NCI-H2107 treated with DMSO at 0.1 percent for 48 hours (cell line): Measurements from ENCODE around the gene KHDRBS2.

ENCODE experiments used
- DNase-seq: peaks from one replicate; lab custom pipeline; 2025; ENCODE audit not compliant: unreplicated experiment; lab: John Stamatoyannopoulos, UW

Gene KHDRBS2

DNA sequence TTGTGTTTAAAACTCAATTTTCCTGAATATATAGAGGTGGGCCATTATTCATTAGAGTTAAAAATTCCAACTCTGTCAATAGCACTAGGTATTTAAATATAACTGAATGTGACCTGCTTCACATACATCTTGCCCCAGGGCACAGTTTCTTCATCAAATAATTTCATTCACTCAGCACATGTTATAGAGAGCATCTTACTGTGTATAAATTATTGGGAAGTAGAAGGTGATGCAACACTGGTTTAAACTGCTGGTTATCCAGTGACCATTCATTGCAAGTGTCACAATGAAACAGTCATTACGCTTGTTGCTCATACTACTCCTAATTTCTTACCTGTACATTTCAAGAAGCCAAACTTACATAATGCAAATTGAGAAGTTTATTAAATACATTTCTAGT, 93.4 kb downstream of the KHDRBS2 start:
- no peak for DNase-seq

DNA sequence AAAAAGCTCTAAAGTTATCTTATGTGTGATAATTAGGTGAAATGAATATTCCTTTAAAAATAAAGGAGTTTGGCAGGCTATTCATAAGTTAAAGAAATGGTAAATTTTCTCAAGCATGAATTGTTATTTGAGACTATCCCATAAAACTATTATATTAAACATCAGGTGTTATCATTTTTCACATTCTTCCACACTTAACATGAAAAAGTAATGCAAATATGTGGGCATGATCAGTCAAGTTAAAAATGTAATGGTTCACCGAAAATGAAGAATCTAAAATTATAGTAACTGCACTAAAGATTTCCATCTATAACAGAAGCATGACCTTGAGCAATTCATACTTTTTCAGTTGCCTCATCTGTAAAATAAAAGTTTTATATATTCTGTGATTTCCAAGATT, 110.8 kb downstream of the KHDRBS2 start:
- DNase-seq: no peak

DNA sequence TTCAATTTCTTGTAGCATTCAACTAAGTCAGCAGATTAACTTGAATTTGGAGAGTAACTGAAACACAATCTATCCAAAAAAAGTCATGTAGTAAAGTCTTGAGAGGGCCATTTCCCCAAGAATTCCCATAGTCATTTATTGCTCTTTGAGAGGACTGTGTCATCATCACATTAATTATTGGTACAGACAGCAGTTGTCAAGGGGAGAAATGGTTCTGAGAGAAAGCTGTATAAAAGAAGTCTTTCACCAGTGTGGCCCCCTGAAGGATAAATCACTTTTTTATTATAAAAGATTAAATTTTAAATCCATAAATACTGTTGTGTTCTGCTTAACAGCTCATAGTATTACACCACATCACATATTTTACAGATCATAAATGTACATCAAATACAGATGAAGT, 111.5 kb downstream of the KHDRBS2 start:
- no peak for DNase-seq

DNA sequence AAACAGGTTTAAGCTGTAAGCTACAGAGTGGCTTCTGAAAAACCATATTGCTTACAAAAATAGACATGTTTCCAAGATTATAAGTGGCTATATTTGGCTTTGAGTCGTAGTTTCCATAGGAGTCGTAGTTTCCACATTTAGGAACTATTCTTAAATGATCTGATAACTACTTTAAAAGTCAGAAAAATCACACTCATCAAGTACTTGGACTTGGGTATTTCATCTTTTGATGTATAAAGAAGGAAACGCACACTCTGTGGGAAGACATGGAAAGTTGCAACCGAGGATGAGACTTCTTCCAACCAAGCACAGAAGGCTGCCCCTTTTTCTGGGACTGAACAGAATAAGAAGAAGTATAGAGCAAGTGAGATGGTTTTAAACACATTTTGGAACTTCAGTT, 118.3 kb downstream of the KHDRBS2 start:
- no peak for DNase-seq

DNA sequence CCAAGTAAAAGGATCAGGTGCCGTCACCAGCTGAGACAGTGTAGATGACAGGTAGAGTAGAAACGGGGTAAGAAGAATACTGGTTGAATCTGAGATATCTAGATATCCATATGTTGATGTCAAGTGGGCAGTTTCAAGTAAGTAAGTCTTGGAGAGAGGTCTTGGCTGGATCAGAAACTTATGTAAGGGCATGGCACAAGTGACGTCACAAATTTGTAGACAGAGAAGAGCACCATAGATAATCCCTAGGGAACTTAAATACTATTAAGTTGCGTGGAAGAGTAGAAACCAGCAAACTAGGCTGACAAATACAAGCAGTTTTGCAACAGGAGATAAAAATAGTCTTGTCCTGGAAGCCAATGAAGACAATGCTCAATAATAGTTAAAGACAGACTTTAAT, 123.2 kb downstream of the KHDRBS2 start:
- DNase-seq: no peak

DNA sequence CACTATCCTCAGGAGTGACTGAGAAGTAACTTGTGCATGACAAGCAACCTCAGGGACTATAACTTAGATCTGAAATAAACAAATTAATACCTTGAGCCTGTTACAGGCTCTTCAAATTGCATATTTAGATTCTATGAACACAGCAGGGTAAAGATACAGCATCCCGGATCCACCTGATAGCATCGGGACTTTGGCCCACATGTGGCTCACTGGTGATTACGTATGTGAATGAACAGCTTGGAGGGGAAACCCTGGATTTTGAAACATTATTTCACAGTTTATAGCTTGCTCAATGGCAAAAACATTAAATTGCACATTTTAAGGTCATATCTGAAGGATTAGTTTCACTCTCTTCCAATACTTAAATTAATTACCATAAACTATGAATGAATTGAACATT, 133.2 kb downstream of the KHDRBS2 start:
- no peak for DNase-seq

DNA sequence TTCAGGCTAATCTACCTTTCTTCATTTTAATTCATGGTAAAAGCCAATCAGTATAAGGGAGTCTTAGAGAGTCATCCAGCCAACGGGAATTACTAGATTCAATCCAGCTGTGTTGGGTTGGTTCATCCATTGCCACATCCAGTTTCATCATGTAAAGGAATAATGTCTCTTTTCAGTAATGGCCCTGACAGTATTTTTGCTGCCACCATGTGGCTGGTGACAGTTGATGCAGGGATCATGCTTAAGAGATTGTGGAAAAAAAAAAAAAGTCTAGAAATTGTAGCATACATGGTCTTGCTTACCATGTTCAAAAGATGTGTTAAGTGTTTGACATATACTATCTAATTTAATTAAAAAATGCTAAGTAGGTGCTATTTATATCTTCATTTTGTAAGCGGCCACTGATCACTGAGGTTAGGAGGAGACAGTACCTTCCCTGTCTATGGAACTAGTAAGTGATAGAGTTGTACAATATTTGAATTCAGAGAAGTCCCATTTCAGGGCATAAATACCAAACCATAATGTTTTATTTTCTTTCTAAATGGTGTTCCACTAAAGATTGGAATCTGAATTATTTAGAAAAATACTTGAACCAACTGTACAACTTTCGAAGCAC, 135.9 kb downstream of the KHDRBS2 start:
- peak; percentile 21 for DNase-seq

DNA sequence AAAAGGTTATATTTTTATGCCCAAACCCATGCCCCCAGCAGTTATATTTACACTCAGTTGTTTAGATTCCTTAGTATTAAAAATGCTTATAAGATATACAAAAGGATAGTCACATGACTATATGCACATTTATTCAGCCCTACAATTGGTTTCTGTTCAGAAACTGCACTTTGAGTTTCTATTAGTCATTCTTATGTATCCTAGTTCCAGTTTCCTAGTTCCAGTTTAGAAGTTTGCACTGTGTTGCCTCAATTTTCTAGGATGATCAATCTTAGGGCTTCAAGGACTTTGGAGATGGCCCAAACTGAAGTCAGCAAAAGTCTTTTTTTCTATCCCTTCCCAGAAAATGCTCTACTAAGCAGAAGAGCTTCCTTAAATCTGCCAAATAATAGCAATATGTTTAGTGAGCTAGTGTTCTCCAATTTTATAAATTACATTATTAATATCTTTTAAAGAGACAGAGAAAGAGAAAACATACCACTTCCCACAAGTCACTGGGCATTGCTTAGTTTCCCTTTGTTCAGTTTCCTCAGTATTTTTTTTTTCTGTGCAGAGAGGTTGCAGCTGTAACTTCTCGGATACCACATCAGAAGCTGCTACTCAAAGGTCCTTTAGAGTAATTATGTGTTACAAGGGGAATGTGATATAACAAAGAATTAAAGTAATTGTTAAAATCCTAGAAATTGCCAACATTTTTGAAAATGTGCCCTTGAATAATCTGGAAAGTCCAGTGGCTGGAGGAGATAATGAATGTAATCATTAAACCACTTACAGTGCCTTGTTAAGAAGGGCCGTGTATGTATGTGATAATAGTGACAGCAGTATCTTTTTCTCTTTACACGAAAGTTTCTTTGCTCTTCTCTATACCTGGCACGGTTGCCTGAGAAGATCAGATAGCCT, 138.8 kb downstream of the KHDRBS2 start:
- no peak for DNase-seq

DNA sequence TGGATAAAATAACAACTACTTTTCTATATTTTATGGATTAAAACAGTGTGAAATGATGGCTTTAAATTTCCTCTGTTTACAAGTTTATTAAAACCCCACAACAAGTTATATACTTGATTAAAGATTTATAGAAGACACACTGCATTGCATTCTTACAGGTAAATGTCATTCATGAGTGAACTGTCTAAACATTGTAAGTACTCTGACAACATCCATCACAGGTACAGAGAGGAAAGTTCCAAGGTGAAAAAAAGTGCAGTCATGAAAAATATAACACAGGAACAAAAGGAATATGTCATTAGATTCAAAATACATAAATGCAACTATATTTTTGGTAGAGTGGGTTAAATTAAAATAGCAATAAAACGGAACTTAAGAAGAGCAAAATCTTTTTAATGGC, 156.9 kb downstream of the KHDRBS2 start:
- DNase-seq: no peak

DNA sequence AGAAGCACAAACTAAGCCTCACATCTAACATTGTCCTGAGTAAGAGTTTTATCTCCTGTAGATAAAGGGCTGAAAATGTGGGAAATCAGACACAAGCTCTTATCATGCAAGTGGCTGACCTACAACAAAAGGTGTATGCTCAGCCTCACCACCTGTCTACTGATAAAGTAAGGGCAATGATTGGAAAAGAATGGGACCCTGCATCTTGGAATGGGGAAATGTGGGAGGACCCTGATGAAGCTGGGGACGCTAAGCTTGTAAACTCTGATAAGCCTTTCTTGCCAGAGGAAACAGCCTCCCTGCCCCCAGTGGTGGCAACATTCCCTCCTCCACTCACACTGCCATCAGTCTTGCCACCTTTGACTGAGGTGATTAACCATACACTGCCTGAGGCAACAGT, 166.6 kb downstream of the KHDRBS2 start:
- DNase-seq: no peak

DNA sequence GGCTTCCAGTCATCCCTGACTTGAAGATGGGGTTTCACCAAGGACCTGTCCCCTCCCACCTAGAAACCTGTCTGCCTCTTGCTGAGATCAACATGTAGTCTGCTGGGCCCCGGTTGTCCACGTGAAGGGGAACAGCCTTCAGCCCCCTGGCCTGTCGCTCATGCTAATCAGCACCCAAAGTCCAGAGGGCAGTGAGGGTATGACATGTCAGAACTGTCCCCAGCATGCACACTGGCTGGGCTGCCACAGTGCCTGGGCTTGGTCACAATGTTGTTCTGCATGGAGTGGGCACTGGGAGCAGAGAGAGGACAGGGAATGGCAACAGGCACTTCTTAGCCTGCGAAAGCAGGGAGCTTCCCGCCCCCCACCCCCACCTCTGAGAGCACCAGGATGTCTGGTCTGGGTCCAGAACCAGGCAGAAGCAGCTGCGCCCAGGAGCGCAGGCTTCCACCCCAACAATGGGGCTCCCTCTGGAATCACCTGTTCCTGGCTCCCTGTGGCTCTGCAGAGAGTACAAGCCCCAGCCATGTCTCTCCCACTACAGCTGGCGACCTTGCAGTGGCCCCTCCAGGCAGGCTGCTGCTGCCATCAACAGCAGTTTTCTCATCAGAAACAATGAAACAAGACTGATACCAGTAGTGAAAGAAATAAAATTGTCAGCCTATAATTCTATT, 182.7 kb downstream of the KHDRBS2 start:
- DNase-seq: no peak

DNA sequence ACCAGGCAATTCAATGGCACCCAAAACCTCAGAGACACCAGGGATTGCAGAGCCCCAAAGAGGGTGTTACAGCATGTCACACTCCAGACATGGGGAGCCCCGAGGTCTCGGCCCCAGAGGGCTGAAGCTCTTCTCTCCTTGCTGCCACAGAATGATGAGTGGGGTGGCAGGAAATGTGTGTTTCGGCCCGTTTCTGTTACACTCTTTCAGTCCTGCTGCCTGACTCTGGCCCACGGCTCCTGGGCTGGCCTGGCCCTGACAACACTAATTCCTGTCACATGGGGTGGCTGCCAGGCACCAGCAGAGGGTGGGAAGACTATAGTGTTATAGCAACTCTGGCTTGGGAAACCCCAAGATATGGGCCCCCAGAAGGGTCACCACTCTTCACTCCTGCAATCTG, 183.6 kb downstream of the KHDRBS2 start:
- DNase-seq: no peak

DNA sequence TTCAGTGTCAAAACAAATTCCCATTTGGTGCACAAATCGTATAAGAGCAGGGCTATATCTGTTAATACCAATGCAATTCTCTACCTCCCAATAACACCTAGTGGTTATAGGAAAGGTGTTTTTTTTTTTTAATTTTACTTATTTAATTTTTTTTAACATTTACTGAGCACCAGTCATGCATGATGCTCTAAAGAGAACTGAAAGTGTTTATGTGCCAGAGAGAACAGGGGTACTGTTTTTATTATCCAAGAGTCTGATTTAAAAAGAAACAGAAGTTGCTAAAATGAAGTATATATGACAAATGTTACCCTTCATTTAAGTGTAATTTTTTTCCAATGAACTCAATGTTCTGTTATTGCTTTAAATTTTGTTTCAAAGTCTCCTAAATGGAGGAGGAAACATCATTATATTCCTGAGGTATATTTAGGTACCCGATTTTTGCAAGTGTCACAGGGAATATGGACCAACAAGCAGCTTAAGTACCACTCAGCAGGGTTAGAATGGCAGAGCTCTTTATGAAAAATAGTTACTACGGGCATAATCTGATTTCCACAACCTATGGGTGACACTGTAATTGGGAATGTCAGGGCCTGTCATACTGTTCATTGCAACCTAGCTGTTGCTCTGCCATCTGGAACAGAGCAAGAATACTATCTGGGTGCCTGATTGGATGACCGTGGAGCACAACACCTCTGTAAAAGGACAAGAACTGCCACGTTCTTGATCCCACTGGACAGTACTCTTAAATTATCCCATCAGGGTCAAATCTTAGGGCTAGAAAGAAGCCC, 195.4 kb downstream of the KHDRBS2 start:
- no peak for DNase-seq

DNA sequence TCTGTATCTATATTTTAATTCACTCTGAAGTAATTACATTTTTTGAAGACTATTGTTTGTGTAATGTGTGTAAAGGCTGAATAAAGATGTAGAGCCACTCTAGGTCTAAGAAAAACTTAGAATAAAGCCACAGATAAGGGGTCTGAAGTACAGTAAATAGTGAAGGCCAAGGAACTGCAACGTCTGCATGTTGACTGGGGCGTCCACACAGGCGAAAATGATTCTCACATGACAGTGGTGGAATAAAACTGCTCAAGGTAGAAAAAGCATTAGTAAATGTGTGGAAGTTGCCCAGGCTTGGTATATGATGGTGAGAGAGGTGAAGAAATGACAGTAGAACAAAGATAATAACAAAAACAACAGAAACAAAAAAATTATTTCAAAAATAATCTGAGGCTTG, 196.2 kb downstream of the KHDRBS2 start:
- no peak for DNase-seq

DNA sequence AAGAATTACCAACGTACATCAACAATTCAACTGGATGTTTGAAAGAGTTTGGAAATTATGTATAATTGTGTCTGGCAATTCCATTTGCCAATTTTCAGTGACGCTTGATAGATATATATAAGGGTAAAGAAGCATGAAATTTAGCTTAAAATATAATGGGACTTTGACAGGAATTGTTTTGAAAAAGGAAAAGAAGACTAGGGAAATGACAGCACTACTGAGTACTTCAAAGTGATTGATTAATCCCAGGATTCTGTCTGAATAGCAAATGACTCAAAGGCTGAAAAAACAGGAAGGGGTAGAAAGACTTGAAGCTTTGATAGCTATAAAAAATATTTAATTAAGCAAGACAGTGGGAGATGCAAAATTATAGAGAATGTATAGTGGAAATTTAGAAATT, 200.0 kb downstream of the KHDRBS2 start:
- DNase-seq: no peak

DNA sequence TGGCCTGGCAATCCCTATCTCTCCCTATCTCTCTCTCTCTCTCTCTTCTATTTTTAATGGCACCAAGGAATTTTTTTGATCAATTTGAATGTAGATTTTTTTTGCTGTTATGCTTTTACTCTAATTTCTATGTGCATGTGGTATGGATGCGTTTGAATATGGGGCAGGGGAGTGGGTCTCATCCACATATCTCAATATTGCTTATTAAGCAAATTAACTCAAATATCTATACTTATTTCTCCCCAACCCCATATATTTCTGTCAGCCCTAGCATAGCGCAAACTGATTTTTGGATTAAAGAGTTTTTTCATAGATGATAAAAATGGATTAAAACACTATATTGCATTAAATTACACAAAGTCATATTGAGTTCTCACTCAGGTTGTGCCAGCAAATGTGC, 210.2 kb downstream of the KHDRBS2 start:
- DNase-seq: no peak

DNA sequence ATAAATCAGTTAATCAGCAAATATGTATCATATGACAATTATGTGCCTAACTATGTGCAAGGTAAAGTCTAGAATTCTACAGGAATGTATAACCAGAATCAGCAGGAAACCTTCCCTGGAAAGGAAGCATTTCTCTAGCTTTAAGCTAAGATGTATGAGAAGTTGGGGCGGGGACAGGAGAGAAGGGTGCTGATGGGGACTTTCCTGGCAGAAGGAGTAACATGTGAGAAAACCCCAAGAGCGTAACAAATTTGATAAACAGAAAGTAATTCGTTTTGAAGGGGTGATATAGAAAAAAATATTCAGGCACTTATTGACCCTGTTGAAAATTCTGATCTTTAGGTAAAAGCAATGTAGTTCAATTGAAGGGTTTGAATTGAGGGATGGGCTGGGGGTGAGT, 226.1 kb downstream of the KHDRBS2 start:
- no peak for DNase-seq

DNA sequence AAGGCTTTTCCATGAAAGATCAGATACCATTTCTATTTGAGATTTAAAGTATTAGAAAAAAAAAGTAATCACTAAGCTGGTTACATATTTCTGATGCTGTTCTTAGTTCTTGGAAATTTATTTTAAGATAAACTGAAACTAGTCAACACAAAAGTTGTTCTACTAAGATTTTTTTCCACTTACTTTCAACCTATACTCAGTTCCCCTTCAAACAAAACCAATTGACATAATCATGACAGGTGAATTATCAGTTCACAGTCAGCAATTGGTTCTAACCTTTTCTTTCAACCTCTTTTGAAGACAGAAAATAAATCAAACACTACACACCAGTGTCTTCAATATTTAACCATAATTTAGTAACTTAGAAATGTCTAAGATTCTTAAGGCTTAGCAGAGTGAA, 228.7 kb downstream of the KHDRBS2 start:
- no peak for DNase-seq

DNA sequence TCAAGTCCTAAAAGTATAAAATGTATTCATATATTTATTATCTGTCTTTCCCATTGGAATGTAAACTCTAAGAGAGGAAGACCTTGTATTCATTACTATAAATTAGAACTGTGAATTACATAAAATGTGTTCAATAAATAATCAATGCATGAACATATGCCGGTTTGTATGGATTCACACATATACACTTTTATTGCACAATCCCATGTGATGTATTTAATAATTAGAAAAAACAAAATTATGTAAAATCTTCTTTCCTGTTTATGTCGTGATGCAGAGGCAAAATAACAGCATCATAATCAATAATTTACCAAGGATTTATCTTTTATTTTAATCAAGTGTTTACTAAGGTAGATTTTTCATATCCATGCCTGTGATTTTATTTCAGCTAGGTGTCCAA, 240.5 kb downstream of the KHDRBS2 start:
- no peak for DNase-seq

DNA sequence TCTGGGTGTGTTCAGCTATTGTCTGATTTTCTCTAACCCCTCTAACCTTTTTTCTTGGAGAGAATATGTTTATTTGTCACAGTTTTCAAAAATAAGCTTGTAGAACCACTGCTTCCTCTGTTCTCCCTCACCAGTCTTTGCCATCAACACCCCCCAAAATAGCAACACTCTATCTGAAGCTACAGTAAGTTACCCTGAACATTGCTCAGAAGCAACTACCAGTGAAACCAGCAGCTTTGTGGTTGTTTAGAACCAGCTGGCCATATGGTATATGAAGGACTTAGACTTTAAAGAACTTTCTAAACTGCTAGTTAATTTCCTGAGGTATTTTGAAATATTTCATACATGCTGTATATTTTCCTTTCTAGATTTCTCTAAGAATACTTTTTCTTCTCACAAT, 242.9 kb downstream of the KHDRBS2 start:
- no peak for DNase-seq

DNA sequence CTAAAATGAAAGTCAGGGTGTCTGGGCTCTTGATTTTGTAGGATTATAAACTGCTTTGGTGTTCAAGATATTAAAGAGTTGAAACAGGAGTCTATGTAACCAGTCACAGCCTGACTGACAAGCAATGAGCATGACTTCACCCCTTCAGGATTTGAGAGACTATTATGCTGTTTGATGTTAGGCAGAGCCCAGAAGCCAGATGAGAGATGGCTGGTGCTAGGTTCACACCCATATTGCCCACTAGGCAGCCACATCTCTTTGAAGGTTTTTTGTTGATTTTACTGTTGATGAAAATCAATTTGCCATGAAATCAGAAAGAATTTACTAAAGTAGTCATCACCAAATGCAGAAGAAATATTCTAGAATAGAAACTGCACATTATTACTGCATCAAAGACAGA, 243.6 kb downstream of the KHDRBS2 start:
- DNase-seq: no peak
